Neural cell (in vitro differentiated cells): ENCODE results near the gene CELSR1. TPM values are rescaled to one million over a fixed set of nuclear protein-coding genes. Genes with fewer than 3 reads are reported as not detected.

Experiments
- H2AFZ ChIP-seq: fragments of 200-600, 300-800 bp; sonication (generic), shearing (Covaris generic); 2 replicates; pipeline ENCODE4 v1.6.0; 2014; ENCODE audit warnings: low read depth, mild to moderate bottlenecking, antibody characterized with exemption, low read length, moderate library complexity
- H3F3A ChIP-seq: fragments of 200-600 bp; shearing (Covaris generic); 2 replicates; pipeline ENCODE4 v1.6.1; 2016; ENCODE audit warnings: mild to moderate bottlenecking, moderate library complexity, mixed read lengths, antibody characterized with exemption, low read length; ENCODE audit not compliant: insufficient read depth, poor library complexity, severe bottlenecking
- H3K27ac ChIP-seq: fragments of 200-600, 300-800 bp; sonication (generic), shearing (Covaris generic); 2 replicates; pipeline ENCODE4 v1.5.1; 2014; ENCODE audit warnings: mild to moderate bottlenecking, low read length, moderate library complexity
- H3K27me3 ChIP-seq: fragments of 300-800, 200-600 bp; sonication (generic), shearing (Covaris generic); 2 replicates; pipeline ENCODE4 v1.6.0; 2014; ENCODE audit warnings: mild to moderate bottlenecking, low read depth, low read length, moderate library complexity; ENCODE audit not compliant: insufficient read depth
- H3K36me3 ChIP-seq: fragments of 300-800, 200-600 bp; sonication (generic), shearing (Covaris generic); 2 replicates; pipeline ENCODE4 v1.5.1; 2014; ENCODE audit warnings: mild to moderate bottlenecking, antibody characterized with exemption, low read length, moderate library complexity; ENCODE audit not compliant: insufficient read depth
- H3K4me2 ChIP-seq: fragments of 300-800, 200-600 bp; sonication (generic), shearing (Covaris generic); 2 replicates; pipeline ENCODE4 v1.6.0; 2014; ENCODE audit warnings: mild to moderate bottlenecking, low read length
- H3K4me3 ChIP-seq: fragments of 300-800, 200-600 bp; sonication (generic), shearing (Covaris generic); 2 replicates; pipeline ENCODE4 v1.5.1; 2014; ENCODE audit warnings: mild to moderate bottlenecking, low read length, moderate library complexity
- H3K79me2 ChIP-seq: fragments of 200-600 bp; shearing (Covaris generic); replicated peaks from 2 replicates; pipeline ENCODE4 v1.6.0; 2014; ENCODE audit warnings: mild to moderate bottlenecking, low read length, moderate library complexity; ENCODE audit not compliant: insufficient read depth
- H3K9ac ChIP-seq: fragments of 300-800, 200-600 bp; sonication (generic), shearing (Covaris generic); 2 replicates; pipeline ENCODE4 v1.6.1; 2016; ENCODE audit warnings: mild to moderate bottlenecking, low read length, mixed read lengths
- H3K9me2 ChIP-seq: fragments of 200-600 bp; shearing (Covaris generic); 2 replicates; pipeline ENCODE4 v1.6.1; 2016; ENCODE audit warnings: mild to moderate bottlenecking, low read length, mixed read lengths; ENCODE audit not compliant: insufficient read depth
- H3K9me3 ChIP-seq: fragments of 200-600, 300-800 bp; sonication (generic), shearing (Covaris generic); 2 replicates; pipeline ENCODE4 v1.6.1; 2016; ENCODE audit warnings: mild to moderate bottlenecking, mixed run types, low read length, moderate library complexity, mixed read lengths
- H4K20me1 ChIP-seq: fragments of 200-600 bp; shearing (Covaris generic); 2 replicates; pipeline ENCODE4 v1.6.1; 2016; ENCODE audit warnings: mild to moderate bottlenecking, mixed run types; ENCODE audit not compliant: insufficient read depth
- EP300 ChIP-seq: fragments of 450-650 bp; conservative IDR thresholded peaks from 2 replicates; pipeline ENCODE4 v1.6.1; 2014; ENCODE audit warnings: antibody characterized with exemption, mild to moderate bottlenecking, moderate library complexity; ENCODE audit not compliant: poor library complexity, severe bottlenecking
- EZH2 ChIP-seq: fragments of 200-600, 300-800 bp; shearing (Covaris generic), sonication (generic); IDR thresholded peaks from 2 replicates; pipeline ENCODE4 v1.6.1; 2014; ENCODE audit warnings: antibody characterized with exemption, low read length, borderline replicate concordance, mild to moderate bottlenecking; ENCODE audit not compliant: insufficient read depth, poor library complexity, severe bottlenecking
- MXI1 ChIP-seq: fragments of 450-650 bp; conservative IDR thresholded peaks from 2 replicates; pipeline ENCODE4 v1.6.1; 2014; ENCODE audit warnings: antibody characterized with exemption, mild to moderate bottlenecking; ENCODE audit not compliant: poor library complexity, severe bottlenecking
- POLR2AphosphoS5 ChIP-seq: IDR thresholded peaks from 2 replicates; pipeline ENCODE4 v1.6.1; 2012
- REST ChIP-seq: IDR thresholded peaks from 2 replicates; pipeline ENCODE4 v1.6.1; 2012; ENCODE audit warnings: borderline replicate concordance
- TAF1 ChIP-seq: IDR thresholded peaks from 2 replicates; pipeline ENCODE4 v1.6.1; 2012; ENCODE audit warnings: low read depth
- polyA plus RNA-seq: library from polyadenylated mRNA; depleted of rRNA; stranded (reverse); fragments of >200 nt; gene quantifications from 2 replicates; pipeline ENCODE4 v1.2.3, GENCODE V29; 2014
- TF ChIP-seq, protein P1 (sequence below): fragments of 450-650 bp; IDR thresholded peaks from 2 replicates; pipeline ENCODE4 v1.5.1; 2014; ENCODE audit warnings: antibody characterized with exemption, mild to moderate bottlenecking, moderate library complexity; ENCODE audit not compliant: poor library complexity, severe bottlenecking

The CELSR1 gene
- polyA plus RNA-seq, 1 donor from 2014 or later = 0.14 TPM

GRCh38 chr22:46572911-46573780 is 35.7 kb upstream of the CELSR1 start:
- no peaks in the 10 kb centered on the region for H3K9me3 ChIP-seq
- H3K36me3 ChIP-seq = no peaks in the 10 kb centered on the region
- no peaks in the 10 kb centered on the region for H3K9me2 ChIP-seq
- no peak overlapping the region for H3K4me2 ChIP-seq
- no peak overlapping the region for H3K4me3 ChIP-seq
- H3K79me2 ChIP-seq = peaks cover 6% of the 10 kb centered on the region
- TF ChIP-seq POLR2AphosphoS5 (no peak), EP300 (no peak), REST (no peak)
- TF ChIP-seq, protein P1, sequence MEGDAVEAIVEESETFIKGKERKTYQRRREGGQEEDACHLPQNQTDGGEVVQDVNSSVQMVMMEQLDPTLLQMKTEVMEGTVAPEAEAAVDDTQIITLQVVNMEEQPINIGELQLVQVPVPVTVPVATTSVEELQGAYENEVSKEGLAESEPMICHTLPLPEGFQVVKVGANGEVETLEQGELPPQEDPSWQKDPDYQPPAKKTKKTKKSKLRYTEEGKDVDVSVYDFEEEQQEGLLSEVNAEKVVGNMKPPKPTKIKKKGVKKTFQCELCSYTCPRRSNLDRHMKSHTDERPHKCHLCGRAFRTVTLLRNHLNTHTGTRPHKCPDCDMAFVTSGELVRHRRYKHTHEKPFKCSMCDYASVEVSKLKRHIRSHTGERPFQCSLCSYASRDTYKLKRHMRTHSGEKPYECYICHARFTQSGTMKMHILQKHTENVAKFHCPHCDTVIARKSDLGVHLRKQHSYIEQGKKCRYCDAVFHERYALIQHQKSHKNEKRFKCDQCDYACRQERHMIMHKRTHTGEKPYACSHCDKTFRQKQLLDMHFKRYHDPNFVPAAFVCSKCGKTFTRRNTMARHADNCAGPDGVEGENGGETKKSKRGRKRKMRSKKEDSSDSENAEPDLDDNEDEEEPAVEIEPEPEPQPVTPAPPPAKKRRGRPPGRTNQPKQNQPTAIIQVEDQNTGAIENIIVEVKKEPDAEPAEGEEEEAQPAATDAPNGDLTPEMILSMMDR = no peak
- H3F3A ChIP-seq = no peaks in the 10 kb centered on the region
- no peak overlapping the region for H3K9ac ChIP-seq
- H3K27ac ChIP-seq = no peak overlapping the region
- H2AFZ ChIP-seq = no peak overlapping the region
- no peaks in the 10 kb centered on the region for H4K20me1 ChIP-seq
- H3K27me3 ChIP-seq = peaks cover 14% of the 10 kb centered on the region

GRCh38 chr22:46571642-46572250 is 34.3 kb upstream of the CELSR1 start:
- H3K9me2 ChIP-seq = no peaks in the 10 kb centered on the region
- no peak overlapping the region for H3K4me2 ChIP-seq
- H3F3A ChIP-seq = no peaks in the 10 kb centered on the region
- H3K27ac ChIP-seq = no peak overlapping the region
- H4K20me1 ChIP-seq = no peaks in the 10 kb centered on the region
- H3K79me2 ChIP-seq = no peaks in the 10 kb centered on the region
- no peak overlapping the region for H2AFZ ChIP-seq
- no peak for TF ChIP-seq EZH2
- no peak for TF ChIP-seq TAF1
- TF ChIP-seq MXI1 = no peak
- TF ChIP-seq, protein P1 = no peak
- no peak for TF ChIP-seq POLR2AphosphoS5
- H3K36me3 ChIP-seq = no peaks in the 10 kb centered on the region
- peaks cover 7% of the 10 kb centered on the region for H3K27me3 ChIP-seq
- no peaks in the 10 kb centered on the region for H3K9me3 ChIP-seq
- H3K4me3 ChIP-seq = no peak overlapping the region
- no peak overlapping the region for H3K9ac ChIP-seq
